ENCODE data around the gene DNAJB14.

- TF ChIP-seq CTCF (IDR thresholded peaks at IDR 0.05) (no peak), POLR2A (IDR thresholded peaks at IDR 0.05) (no peak), POLR2AphosphoS5 (IDR thresholded peaks at IDR 0.05; ENCODE audit: insufficient read depth in 1 of 2, low read depth in 1 of 2) (no peak)
These were observed 85.9 kb downstream of the DNAJB14 start for GRCh38 chr4:99860521-99860920.
